ENCODE data around the gene ZNF48. TPM values are rescaled to one million over a fixed set of nuclear protein-coding genes. Genes with fewer than 3 reads are reported as not detected.
"Not testable (repeated sequence)": the region's sequence is repeated elsewhere in the genome, so short reads cannot be mapped to it uniquely, and the experiment has no call there.

ZNF48 gene
- total RNA-seq, 1 donor from 2014 or later, result 6.4 TPM

- peak; percentile 99 for DNase-seq
Observed at GRCh38 chr16:30378236-30379157, 16.7 kb upstream of the ZNF48 start.

DNA sequence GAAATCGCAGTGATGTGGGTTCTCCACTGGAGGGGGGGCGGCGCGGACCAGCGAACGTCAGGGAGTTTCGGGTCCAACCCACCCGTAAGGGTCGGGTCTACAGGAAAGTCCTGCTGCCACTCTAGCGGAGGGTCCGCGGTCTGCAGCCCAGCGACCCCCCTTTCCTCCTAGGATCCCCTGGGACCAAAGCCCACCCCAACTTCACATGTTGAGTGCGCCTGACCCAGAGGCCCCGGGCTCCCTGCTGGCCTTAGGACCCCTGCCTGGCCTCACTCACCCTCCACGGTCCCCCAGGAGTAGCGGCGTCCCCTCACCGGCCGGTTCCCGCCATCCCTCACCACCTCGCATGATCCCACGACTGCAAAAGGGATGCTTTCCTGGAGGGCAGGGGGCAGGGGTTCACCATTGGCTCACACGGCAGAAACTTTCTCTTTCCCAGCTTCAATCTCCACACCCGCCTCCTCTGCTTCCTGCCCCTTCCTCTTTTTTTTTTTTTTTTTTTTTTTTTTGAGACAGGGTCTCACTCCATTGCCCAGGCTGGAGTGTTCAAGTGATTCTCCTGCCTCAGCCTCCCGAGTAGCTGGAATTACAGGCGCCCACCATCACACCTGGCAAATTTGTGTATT, 15.9 kb upstream of the ZNF48 start:
- DNase-seq, result no peak

- no peak for DNase-seq
Observed at GRCh38 chr16:30380072-30380802, 15.0 kb upstream of the ZNF48 start.

DNA sequence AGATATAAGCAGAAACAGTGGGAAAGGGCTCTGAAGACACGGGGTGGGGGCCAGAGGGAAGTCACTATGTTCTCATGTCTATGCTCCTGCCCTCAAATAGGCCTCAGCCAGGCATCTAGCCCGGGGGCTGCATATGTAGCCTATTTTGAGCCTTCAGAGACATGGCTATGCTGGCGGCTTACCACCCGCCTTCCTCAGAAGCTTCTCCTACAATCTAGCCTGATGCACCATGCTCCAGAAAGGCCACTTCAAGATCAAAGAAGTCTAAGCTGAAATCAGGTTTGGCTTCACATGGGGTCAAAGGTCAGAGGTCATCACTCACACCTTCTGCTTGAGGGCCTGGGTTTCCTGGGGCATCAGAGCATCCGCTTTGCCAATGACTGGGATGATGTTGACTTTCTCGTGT, 14.4 kb upstream of the ZNF48 start:
- peak; percentile 62 for DNase-seq

DNA sequence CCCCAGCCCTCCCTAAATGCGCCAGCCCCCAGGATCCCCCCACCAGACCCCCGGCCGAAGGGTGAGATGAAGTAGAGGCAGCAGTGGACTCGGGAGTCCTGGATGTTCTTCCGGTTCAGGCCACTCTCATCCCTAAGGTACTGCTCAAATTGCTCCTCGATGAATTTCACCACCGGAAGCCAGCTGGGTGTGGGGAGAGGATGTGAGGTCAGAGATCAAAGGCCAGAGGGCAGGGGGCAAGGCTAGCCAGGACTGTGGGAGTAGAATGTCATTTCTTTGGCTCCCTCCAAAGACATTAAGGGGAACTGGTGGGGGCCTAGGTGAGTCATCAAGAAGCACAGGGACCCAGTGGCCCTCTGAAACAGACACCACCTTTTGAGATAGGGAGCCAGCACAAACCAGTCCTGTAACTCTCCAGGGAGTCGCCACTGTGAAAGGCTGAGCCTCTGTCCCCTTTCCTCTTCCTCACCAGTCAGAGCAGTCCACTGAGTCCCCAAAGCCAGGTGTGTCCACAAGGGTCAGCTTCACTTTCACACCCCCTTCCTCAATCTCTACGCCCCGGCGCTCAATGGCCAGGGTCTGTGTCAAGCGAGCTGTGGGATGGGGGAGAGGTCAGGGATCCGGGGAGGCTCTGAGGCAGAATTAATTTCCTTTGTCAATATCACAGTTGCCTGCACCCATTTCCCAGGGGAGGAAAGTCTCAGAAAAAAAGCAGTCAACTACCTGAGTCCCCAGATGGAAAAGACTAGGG, 13.8 kb upstream of the ZNF48 start:
- DNase-seq, result peak; percentile 46

GRCh38 chr16:30382111-30382881, 12.9 kb upstream of the ZNF48 start, which contains the start of gene SEPTIN1:
Gene SEPTIN1, minus strand, starts transcription at chr16:30382561. Its CDS starts 19 bp downstream, at chr16:30382542.
- DNase-seq, result no peak

DNA sequence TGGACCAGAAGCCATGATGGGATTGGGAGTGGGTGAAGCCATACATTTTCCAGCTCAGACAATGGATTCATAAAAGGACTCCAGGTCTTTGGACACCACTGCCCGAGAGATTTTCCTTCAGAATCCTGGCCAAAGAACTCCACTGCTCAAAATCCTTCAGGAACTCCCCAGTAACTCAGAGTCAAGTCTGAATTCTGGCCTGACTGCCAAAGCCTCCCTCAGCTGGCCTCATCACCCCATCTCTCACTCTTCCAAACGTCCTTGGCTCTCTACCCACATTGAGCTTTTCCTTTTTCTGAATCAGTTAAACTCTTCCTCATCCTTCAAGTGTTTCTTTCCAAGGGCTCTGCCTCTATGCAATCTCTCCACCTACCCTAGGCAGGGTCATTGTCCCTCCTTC, 11.7 kb upstream of the ZNF48 start:
- peak; percentile 62 for DNase-seq

GRCh38 chr16:30394592-30395154, 547 bp upstream of the ZNF48 start:
- no peak for DNase-seq

- peak; percentile 35 for DNase-seq
Observed at GRCh38 chr16:30395992-30396585, 869 bp downstream of the ZNF48 start.

- not testable (repeated sequence) for DNase-seq
Observed at GRCh38 chr16:30396627-30397026, 1.4 kb downstream of the ZNF48 start.

GRCh38 chr16:30397056-30397455, 1.8 kb downstream of the ZNF48 start:
- no peak for DNase-seq

DNA sequence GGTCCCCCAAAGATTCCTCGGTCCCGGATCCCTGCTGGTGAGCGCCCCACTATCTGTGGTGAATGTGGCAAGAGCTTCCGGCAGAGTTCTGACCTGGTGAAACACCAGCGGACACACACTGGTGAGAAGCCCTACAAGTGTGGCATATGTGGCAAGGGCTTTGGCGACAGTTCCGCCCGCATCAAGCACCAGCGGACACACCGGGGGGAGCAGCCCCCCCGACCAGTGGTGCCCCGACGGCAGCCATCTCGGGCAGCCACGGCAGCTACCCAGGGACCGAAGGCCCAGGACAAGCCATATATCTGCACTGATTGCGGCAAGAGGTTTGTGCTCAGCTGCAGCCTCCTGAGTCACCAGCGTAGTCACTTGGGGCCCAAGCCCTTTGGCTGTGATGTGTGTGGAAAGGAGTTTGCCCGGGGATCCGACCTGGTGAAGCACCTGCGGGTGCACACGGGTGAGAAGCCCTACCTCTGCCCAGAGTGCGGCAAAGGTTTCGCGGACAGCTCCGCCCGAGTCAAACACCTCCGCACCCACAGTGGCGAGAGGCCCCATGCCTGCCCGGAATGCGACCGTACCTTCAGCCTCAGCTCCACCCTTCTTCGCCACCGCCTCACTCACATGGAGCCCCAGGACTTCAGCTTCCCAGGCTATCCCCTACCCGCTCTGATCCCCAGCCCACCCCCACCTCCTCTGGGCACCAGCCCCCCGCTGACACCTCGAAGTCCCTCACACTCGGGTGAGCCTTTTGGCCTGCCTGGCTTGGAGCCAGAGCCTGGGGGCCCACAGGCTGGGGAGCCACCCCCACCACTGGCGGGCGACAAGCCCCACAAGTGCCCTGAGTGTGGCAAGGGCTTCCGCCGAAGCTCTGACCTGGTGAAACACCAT, 2.8 kb downstream of the ZNF48 start:
- no peak for DNase-seq

DNA sequence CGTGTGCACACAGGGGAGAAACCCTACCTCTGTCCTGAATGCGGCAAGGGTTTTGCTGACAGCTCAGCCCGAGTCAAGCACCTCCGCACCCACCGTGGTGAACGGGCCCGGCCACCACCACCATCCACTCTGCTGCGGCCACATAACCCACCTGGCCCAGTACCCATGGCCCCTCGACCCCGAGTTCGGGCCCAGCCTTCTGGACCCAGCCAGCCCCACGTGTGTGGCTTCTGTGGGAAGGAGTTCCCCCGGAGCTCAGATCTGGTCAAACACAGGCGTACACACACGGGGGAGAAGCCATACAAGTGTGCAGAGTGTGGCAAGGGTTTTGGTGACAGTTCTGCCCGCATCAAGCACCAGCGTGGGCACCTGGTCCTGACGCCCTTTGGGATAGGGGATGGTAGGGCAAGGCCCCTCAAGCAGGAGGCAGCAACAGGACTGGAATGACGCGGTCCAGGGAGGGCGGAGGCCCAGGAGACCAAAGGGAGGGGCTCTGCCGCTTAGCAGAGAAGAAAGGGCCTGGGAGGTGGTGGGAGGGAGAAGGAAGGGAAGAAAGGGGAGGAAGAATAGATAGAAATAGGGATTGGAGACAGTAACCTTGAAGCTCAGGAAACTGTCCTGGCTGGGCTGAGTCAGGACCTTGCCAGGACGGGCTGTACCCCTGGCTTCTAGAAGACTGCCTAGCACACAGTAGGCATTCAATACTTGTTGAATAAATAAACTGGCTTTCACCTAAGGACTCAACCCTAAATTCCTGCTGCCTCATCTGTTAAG, 3.6 kb downstream of the ZNF48 start:
- DNase-seq, result no peak

- DNase-seq, result no peak
Observed at GRCh38 chr16:30399435-30400186, 4.4 kb downstream of the ZNF48 start.

DNA sequence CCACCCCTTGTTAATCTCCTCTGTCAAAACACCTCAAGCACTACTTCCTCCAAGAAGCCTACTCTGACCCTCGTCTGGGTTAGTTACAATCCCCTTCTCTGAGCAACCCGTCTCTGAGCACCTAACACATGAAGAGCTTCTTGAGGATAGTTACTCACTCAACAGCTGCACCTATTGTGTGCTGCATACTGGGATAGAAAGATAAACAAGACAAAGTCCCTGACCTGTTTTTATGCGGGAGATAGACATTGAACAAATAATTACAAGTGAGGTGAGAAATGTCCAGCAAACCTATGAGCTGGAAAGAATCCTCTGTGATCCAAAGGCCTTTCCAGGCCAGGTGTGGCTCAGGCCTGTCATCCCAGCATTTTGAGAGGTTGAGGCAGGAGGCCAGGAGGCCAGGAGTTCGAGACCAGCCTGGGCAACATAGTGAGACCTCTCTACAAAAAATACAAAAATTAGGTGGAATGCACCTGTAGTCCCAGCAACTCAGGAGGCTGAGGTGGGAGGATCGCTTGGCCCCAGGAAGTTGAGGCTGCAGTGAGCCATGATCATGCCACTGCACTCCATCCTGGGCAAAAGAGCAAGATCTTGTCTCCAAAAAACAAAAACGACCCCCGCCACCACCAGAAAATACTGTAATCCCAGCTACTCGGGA, 6.7 kb downstream of the ZNF48 start:
- DNase-seq, result no peak

DNA sequence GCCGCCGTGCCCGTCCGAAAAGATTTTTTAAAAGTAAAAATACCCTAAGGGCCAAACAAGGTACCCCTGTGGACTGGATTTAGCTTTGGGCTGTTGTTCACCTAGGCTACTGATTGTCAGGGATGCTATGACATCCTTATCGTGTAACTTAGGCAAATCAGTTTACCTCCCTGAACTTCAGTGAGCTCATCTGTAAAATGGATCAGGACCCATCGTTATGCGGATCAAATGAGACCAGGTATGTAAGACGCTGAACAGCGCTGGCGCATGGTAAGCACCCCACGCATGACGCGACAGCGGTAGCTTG, 11.5 kb downstream of the ZNF48 start:
- no peak for DNase-seq

- DNase-seq, result peak; percentile 95
Observed at GRCh38 chr16:30407102-30407803, 12.0 kb downstream of the ZNF48 start, which contains the start of gene ZNF771. Gene ZNF771, plus strand, starts transcription at chr16:30407606. Its CDS starts 448 bp downstream, at chr16:30408054.

Data from tongue (tissue), 2 donors.